ENCODE results near the gene SPATA31E1.

DNA sequence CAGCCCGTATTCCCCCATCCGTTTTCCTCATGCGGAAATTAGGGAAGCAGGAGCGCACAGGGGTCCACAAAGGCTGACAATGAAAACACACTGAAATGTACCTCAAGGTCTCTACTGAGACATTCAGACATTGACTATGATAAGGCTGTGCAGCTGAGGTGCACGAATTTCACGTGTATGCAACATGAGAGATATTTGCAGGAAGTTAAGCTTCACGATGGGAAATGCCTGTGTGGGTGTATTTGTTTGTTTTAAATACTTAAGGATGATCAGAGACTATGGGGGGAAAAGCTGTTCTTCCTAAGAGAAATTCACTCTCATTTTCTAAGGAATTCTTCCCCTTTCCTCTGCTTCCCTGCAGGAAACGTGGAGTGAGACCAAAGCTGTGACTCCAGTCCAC is 2.6 kb upstream of the SPATA31E1 start:
- TF ChIP-seq, protein P1, sequence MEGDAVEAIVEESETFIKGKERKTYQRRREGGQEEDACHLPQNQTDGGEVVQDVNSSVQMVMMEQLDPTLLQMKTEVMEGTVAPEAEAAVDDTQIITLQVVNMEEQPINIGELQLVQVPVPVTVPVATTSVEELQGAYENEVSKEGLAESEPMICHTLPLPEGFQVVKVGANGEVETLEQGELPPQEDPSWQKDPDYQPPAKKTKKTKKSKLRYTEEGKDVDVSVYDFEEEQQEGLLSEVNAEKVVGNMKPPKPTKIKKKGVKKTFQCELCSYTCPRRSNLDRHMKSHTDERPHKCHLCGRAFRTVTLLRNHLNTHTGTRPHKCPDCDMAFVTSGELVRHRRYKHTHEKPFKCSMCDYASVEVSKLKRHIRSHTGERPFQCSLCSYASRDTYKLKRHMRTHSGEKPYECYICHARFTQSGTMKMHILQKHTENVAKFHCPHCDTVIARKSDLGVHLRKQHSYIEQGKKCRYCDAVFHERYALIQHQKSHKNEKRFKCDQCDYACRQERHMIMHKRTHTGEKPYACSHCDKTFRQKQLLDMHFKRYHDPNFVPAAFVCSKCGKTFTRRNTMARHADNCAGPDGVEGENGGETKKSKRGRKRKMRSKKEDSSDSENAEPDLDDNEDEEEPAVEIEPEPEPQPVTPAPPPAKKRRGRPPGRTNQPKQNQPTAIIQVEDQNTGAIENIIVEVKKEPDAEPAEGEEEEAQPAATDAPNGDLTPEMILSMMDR (IDR thresholded peaks at IDR 0.05) = no peak
- no peak for TF ChIP-seq POLR2A (IDR thresholded peaks at IDR 0.05)

Data from lower leg skin (tissue), 3 donors.